ENCODE data around the gene CAPN5.

- no peak for TF ChIP-seq CTCF (IDR thresholded peaks at IDR 0.05; ENCODE audit: low read depth, low read length)
- no peak for TF ChIP-seq EZH2phosphoT487 (IDR thresholded peaks at IDR 0.05; ENCODE audit: low read depth)
These were observed 40.0 kb downstream of the CAPN5 start for GRCh38 chr11:77106759-77107158.

All from OCI-LY3 (cell line).